HTERT RPE-1 (cell line): ENCODE data around the gene TOMM20L.

Experiments
- in situ Hi-C: fragments of 300-500 bp; cut with MboI; formaldehyde crosslinking; loops from 4 replicates; pipeline ENCODE4 v1.14.3; 2020; ENCODE audit warnings: low sequenced_read_pairs

TOMM20L gene

GRCh38 chr14:58426670-58427280 is 31.0 kb downstream of the TOMM20L start:
- in situ Hi-C loops, result no loop called here

- in situ Hi-C loops, result no loop called here
Observed at GRCh38 chr14:58427281-58428117, 31.8 kb downstream of the TOMM20L start, which contains the start of the genes KIAA0586 and TIMM9. KIAA0586 (plus strand) TSS chr14:58427719; CDS start chr14:58428265, 546 bp downstream. TIMM9 (minus strand) TSS chr14:58427531; CDS start chr14:58411945, 15,586 bp downstream.

GRCh38 chr14:58428118-58428683 is 32.5 kb downstream of the TOMM20L start:
- in situ Hi-C loops, result no loop called here

- in situ Hi-C loops, result no loop called here
Observed at GRCh38 chr14:58430156-58430555, 34.4 kb downstream of the TOMM20L start.

GRCh38 chr14:58439476-58439875 is 43.7 kb downstream of the TOMM20L start:
- in situ Hi-C loops, result no loop called here

- in situ Hi-C loops, result no loop called here
Observed at GRCh38 chr14:58444627-58445026, 48.9 kb downstream of the TOMM20L start.

GRCh38 chr14:58455593-58456265 is 60.0 kb downstream of the TOMM20L start:
- in situ Hi-C loops, result no loop called here
